ENCODE data around the gene FAM124A. TPM values are rescaled to one million over a fixed set of nuclear protein-coding genes. Genes with fewer than 3 reads are reported as not detected.

The FAM124A gene
- total RNA-seq, 4 donors from 2014 or later, result 0.91 to 4.1 (median 2.8) TPM

DNA sequence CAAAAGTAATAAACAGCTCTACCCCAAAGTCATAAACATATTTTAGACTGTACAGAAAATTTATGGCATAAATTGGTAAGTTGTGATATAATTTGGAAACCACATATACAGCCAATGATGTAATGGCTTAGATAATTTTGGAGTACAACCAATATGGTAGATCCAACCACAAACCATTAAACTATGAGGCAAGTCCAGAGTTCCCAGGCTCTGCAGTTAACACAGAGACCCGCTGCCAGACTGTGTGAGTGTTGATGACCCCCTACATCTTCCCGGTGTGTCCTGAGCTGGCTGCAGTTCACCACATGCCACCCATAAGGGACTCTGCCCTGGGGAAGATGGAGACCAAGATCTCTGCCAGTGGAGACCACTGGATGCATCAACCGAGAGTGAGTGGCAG lies 107.4 kb downstream of the FAM124A start:
- WGBS, result 85% methylated on average over 3 of the region's 3 CpGs
- DNase-seq (ENCODE audit: low spot score in 2 of 2), result no peak
- Histone ChIP-seq H3K27me3 (no peaks in the 10 kb centered on the region), H3K9me3 (no peaks in the 10 kb centered on the region), H3K27ac (no peak overlapping the region), H3K4me1 (no peaks in the 10 kb centered on the region), H3K36me3 (no peaks in the 10 kb centered on the region), H3K4me3 (no peak overlapping the region)
- TF ChIP-seq, protein P1, sequence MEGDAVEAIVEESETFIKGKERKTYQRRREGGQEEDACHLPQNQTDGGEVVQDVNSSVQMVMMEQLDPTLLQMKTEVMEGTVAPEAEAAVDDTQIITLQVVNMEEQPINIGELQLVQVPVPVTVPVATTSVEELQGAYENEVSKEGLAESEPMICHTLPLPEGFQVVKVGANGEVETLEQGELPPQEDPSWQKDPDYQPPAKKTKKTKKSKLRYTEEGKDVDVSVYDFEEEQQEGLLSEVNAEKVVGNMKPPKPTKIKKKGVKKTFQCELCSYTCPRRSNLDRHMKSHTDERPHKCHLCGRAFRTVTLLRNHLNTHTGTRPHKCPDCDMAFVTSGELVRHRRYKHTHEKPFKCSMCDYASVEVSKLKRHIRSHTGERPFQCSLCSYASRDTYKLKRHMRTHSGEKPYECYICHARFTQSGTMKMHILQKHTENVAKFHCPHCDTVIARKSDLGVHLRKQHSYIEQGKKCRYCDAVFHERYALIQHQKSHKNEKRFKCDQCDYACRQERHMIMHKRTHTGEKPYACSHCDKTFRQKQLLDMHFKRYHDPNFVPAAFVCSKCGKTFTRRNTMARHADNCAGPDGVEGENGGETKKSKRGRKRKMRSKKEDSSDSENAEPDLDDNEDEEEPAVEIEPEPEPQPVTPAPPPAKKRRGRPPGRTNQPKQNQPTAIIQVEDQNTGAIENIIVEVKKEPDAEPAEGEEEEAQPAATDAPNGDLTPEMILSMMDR (IDR thresholded peaks at IDR 0.05), result no peak
- TF ChIP-seq POLR2A (IDR thresholded peaks at IDR 0.05), result no peak

DNA sequence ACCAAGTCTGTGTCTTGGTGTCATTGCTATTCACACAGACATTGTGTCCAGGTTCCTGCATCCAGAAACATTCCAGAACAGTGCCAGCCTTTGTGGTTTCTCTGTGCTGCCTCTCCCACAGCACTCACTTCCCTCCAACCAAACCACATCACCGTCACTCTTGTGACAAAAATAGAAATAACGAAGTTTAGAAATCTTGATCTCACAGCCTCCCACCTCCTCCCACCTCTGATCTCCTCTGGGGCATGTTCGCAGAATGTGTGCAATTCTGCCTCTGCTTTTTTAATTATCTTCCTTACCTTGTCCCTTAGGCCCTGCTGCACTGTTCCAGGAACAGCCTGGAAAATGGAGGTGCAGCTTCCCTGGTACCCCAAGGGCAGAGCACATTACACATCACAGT lies 108.6 kb downstream of the FAM124A start:
- whole genome bisulfite sequencing, result 53% methylated on average over 3 of the region's 3 CpGs
- no peak for DNase-seq (ENCODE audit: low spot score in 2 of 2)

DNA sequence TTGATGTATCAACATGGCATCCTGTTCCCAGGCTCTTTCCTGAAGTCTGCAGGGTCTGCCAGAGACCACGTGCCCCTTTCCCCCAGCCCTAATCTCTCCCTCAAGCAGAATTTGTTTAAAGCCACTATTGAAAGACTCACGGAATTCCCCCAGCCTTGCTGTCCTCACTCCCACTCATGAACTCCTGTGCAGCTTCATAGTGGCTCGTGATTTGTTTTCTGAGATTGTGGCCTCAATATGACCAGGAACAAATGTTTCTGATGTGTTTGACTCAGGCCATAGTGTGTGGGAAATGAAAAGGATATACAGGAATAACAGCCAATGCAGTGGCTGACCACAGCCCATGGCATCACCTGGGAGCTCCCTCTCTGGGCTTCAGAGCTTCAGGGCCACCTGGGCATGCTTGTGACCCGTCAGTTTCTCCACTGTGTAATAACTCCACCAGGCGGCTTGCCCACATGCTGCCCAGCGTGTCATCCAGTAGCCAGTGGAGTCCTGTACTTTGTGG lies 109.2 kb downstream of the FAM124A start:
- Histone ChIP-seq H3K36me3 (no peaks in the 10 kb centered on the region), H3K4me3 (no peak overlapping the region), H3K27ac (no peak overlapping the region), H3K9me3 (no peaks in the 10 kb centered on the region), H3K27me3 (no peaks in the 10 kb centered on the region), H3K4me1 (no peaks in the 10 kb centered on the region)
- 66% methylated on average over 6 of the region's 6 CpGs for WGBS
- TF ChIP-seq EP300 (IDR thresholded peaks at IDR 0.05) (no peak), POLR2A (IDR thresholded peaks at IDR 0.05) (no peak), POLR2AphosphoS5 (IDR thresholded peaks at IDR 0.05) (no peak)
- TF ChIP-seq, protein P1 (IDR thresholded peaks at IDR 0.05), result no peak
- DNase-seq (ENCODE audit: low spot score in 2 of 2), result no peak

More for the DNA sequence above, 108.6 kb downstream of the FAM124A start:
- H3K9me3 ChIP-seq, result no peaks in the 10 kb centered on the region
- no peaks in the 10 kb centered on the region for H3K4me1 ChIP-seq
- H3K4me3 ChIP-seq, result no peak overlapping the region
- no peaks in the 10 kb centered on the region for H3K36me3 ChIP-seq
- H3K27me3 ChIP-seq, result no peaks in the 10 kb centered on the region
- H3K27ac ChIP-seq, result no peak overlapping the region
- TF ChIP-seq, protein P1 (IDR thresholded peaks at IDR 0.05), result no peak
- TF ChIP-seq POLR2AphosphoS5 (IDR thresholded peaks at IDR 0.05), result no peak
- no peak for TF ChIP-seq EP300 (IDR thresholded peaks at IDR 0.05)
- no peak for TF ChIP-seq POLR2A (IDR thresholded peaks at IDR 0.05)

DNA sequence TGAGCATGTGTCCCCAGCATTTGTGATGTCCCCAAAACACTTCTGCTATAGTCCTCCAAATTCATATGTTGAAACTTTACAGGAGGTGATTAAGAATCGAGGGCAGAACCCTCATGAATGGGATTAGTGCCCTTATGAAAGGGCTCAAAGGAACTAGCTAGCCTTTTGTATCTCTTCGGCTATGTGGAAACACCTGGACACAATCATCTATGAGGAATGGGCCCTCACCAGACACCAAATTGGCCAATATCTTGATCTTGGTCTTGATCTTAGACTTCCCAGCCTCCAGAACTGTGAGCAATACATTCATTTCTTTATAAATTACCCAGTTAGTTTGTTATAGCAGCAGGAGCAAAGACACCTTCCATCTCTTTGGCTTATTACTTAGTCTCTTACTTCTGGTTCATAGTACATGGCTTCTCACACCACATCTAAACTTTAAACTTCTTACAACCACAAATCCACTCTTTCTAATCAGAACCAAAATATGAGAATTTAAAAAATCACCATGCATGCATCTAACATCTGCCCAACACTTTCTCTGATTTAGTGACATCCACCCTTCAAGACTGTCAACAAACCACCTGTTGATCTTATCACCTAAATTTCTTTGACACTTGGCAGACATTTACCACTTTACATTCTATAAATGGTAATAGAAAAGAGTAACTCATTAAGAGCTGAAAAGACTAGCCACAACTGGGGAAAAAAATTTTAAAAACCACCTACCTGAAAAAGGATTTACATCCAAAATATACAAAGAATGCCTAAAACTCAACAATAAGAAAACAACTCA lies 110.6 kb downstream of the FAM124A start:
- Histone ChIP-seq H3K27ac (no peak overlapping the region), H3K4me1 (no peaks in the 10 kb centered on the region), H3K9me3 (no peaks in the 10 kb centered on the region), H3K27me3 (no peaks in the 10 kb centered on the region), H3K4me3 (no peak overlapping the region), H3K36me3 (no peaks in the 10 kb centered on the region)
- TF ChIP-seq POLR2AphosphoS5 (IDR thresholded peaks at IDR 0.05) (no peak), EP300 (IDR thresholded peaks at IDR 0.05) (no peak), POLR2A (IDR thresholded peaks at IDR 0.05) (no peak)
- TF ChIP-seq, protein P1 (IDR thresholded peaks at IDR 0.05), result no peak
- WGBS, result 90% methylated on average over 2 of the region's 2 CpGs
- DNase-seq (ENCODE audit: low spot score in 2 of 2), result no peak

DNA sequence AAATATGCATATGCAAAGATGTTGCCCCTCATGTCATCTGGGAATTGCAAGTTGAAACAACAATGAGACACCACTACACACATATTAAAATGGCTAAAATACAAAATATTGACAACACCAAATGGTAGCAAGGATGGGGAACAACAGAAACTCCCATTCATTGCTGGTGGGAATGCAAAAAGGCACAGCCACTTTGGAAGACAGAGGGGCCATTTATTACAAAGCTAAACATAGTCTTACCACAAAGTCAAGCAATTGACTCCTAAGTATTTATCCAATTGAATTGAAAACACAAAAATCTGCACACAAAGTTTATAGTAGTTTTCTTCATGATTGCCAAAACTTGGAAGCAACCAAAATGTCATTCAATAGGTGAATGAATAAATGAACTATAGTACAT lies 111.2 kb downstream of the FAM124A start:
- Histone ChIP-seq H3K4me3 (no peak overlapping the region), H3K27ac (no peak overlapping the region), H3K27me3 (no peaks in the 10 kb centered on the region), H3K9me3 (no peaks in the 10 kb centered on the region), H3K36me3 (no peaks in the 10 kb centered on the region), H3K4me1 (no peaks in the 10 kb centered on the region)
- DNase-seq (ENCODE audit: low spot score in 2 of 2), result no peak
- no peak for TF ChIP-seq POLR2A (IDR thresholded peaks at IDR 0.05)
- TF ChIP-seq POLR2AphosphoS5 (IDR thresholded peaks at IDR 0.05), result no peak
- TF ChIP-seq, protein P1 (IDR thresholded peaks at IDR 0.05), result no peak
- TF ChIP-seq EP300 (IDR thresholded peaks at IDR 0.05), result no peak
